Measurements from ENCODE around the gene PRR18.
"Not testable (repeated sequence)": the region's sequence is repeated elsewhere in the genome, so short reads cannot be mapped to it uniquely, and the experiment has no call there.

PRR18 gene, protein sequence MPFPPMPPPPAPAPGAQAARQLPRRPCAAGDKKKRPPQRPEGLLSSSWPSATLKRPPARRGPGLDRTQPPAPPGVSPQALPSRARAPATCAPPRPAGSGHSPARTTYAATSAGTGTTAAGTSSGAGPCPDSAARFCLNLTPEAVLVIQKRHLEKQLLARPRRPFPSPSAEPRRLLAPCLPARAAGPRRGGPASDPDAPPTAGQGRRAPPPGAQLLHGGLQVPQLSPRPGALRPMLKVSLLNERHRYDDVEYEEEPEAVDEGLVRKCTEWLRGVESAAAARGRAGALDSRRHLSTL

DNA sequence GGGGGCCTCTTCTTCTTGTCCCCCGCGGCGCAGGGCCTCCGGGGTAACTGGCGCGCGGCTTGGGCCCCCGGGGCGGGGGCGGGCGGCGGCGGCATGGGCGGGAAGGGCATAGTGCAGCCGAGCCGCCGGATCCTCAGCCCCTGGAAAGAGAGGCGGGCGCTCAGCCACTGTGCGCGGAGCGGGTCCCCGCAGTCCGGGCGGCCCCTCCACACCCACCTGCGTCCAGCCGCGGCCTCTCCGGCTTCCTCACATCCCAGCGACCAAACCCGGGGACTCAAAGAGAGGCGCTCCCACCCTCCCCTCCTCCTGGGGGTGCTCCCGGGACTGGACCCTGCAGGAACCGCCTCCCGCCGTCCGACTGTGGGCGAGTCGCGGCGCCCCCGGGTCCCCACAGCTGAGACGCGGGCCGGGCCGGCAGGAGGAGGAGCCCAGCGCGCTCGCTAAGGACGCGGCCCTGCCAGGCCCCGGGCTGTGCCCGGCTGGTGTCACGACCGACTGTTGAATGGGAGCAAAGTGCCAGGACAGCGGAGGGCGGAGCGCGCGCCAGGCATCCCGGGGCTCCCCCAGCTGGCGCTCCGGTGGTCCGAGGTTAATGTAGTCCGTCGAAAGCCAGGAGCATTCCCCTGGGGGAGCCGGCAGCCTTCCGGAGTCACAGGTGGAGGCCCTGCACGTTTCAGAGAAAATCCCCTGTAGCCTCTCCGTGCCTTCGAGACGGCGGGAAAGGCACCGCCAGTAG is at the start of gene PRR18:
TSS of gene PRR18 (minus strand) at position 360 of the 736 bp plus-strand sequence. CDS start at position 110, 250 bp downstream.
- no peak for DNase-seq

DNA sequence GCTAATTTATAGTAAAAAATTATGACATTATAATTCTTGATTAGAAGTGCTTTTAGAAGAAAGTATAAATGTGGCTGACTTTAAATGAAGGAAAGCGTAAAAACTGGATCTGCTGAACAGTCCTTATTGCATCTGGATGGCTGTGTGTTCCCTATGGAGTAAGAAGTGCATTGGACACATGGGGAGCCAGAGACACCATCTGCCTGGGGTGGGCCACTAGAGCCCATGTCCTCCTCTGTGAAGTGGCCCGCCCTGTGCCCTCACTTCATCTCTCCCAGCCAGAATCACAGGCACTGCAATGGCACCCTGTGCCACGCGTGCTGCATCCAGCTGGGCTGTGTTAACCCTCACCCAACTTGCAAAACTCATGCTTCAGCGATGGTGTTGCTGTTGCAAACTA is 47.4 kb upstream of the PRR18 start:
- no peak for DNase-seq

GRCh38 chr6:166354965-166355364 is 46.8 kb upstream of the PRR18 start:
- DNase-seq, result no peak

- DNase-seq, result no peak
Observed at GRCh38 chr6:166354143-166354542, 46.0 kb upstream of the PRR18 start.

- no peak for DNase-seq
Observed at GRCh38 chr6:166353507-166353906, 45.3 kb upstream of the PRR18 start.

DNA sequence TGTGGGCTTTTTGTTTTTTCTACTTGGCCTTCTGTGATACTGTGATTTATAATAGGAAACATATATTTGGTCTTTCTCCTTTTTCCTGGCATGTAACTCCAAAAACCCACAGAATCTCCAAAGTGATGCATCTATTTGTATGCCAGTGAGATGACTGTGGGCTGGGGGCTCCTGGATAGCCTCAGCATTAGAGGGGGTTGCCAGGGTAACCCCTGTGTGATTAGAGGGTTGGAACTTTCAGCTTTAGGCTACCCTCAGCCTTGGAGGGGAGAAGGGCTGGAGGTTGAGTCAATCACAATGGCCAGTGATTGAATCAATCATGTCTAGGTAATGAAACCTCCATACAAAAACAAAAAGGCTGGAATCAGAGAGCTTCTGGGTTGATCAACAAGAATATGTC is 44.7 kb upstream of the PRR18 start:
- no peak for DNase-seq

GRCh38 chr6:166351715-166352285 is 43.6 kb upstream of the PRR18 start:
- peak; percentile 59 to 90 for DNase-seq

- DNase-seq, result no peak
Observed at GRCh38 chr6:166348305-166348949, 40.2 kb upstream of the PRR18 start.

GRCh38 chr6:166346965-166347364 is 38.8 kb upstream of the PRR18 start:
- no peak for DNase-seq

DNA sequence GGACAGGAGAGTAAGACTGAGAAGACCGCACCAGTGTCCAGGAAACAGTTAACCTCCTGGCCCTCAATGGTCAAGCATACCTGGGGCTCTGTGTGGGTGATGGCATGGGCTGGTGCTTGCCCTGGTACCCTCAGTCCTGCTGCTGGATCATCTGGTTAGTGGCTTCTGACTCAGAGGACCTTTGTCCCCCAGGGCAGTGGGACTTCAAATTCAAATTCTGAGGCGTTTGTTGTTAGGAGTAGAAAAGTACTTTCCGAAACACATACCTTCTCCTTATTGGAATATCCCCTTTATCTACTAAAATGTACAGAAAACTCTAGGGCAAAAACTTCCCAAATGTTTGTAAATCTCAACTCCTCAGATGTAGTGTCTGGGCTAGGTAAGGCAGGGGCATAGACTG is 38.3 kb upstream of the PRR18 start:
- DNase-seq, result no peak

GRCh38 chr6:166345672-166346071 is 37.5 kb upstream of the PRR18 start:
- DNase-seq, result not testable (repeated sequence)

GRCh38 chr6:166344921-166345320 is 36.7 kb upstream of the PRR18 start:
- DNase-seq, result not testable (repeated sequence)

DNA sequence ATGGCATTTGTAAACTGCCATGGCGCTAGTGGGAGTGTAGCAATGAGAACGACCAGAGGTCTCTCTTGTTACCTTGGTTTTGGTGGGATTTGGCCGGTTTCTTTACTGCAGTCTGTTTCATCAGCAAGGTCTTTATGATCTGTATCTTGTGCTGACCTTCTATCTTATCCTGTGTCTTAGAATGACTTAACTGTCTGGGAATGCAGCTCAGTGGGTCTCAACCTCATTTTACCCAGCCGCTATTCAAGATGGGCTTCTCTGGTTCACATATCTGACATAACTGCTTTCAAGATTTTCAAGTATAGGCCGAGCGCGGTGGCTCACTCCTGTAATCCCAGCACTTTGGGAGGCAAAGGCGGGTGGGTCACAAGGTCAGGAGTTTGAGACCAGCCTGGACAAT is 36.0 kb upstream of the PRR18 start:
- DNase-seq, result no peak

DNA sequence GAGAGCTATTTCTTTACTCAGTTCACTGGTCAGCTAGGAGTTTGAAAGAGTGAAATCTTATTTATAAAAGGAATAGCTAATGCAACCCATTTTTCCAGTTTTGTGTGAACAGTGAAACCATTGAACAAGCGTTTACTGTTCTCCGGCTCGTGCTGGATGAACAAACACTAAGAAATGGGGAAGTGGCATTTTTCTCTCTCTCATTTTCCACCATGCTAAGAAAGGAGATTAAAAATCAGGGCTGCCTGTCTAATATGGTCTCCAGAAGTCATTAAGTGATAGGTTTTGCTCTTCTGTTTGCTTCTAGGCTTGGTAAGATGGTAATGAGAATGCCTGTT is 34.9 kb upstream of the PRR18 start:
- no peak for DNase-seq

DNA sequence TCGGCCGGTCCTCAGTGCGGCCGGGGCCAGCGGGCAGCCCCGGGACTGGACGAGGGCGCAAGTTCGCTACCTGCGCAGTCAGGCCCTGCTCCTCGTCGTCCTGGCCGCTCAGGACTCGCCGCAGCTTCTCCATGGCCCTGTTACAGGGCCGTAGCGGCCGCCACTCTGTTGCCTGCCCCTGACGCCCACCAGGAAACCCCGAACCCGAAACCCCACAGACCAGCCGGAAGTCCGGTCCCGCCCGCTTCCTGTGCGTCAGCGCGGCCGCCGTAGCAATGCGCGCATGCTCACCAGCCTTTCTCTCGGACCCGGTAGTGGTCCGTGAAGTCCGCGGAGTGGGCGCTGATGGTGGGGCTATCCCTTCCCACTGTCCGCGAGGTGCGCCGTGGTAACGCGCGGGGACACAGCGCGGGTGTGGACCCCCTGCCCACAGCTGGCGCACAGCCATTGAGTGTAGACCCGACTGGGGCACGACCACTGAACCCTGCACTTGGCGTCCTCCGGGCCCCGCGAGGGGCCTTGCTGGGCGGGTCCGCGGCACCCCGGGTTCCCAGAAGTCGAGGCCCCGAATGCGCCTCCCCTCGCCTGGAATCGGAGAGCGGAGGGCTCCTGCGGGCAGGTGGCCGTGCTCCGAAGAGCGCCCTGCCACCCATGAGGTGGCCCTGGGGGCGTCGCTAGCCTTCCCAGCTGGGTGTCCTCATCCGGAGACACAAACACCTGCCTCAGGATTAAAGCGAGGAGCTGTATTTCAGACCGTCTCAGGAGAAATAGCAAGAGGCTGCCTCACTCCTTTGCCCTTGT is 34.4 kb upstream of the PRR18 start, which contains the start of gene SFT2D1:
TSS of gene SFT2D1 (minus strand) at position 197 of the 801 bp plus-strand sequence. CDS start at position 133, 64 bp downstream.
- peak; percentile 50 to 58 for DNase-seq

DNA sequence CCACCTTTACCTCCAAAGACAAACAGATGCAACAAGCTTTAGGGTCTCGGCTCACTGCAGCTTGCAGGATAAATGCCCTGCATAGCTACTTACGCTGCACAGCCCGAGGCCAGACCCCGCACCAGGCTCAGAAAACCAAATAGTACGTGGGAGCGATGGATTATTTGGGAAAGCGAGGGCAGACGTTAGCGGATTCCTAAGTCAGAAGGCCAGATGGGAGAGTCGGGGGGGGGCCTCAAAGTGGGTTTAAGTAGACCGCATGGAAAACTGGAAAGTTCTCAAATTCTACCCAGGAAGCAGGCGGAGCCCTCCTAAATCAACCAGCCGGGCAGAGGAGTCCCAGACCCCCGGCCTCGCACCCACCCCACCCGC is 33.8 kb upstream of the PRR18 start:
- no peak for DNase-seq

- no peak for DNase-seq
Observed at GRCh38 chr6:166341464-166341863, 33.3 kb upstream of the PRR18 start.

DNA sequence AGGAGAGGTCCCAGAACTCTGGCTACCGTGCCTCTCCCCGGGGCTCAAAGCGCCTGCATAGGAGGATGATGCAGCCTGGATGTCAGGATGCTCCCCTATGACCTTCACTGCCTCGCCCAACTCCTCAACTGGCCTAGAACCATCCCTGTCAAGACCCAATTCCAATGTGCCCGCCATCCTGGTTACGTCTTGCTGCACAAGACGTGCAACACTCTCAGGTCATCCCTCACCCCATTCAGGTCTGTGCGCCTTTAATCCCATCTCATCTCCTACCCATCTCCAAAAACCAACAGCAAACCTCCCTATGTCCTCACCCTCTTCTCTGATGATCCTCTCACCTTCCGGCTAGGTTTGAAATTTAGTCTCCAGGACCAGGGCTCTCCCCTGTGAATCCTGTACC is 30.7 kb upstream of the PRR18 start:
- DNase-seq, result no peak

GRCh38 chr6:166336847-166337246 is 28.7 kb upstream of the PRR18 start:
- DNase-seq, result no peak

DNA sequence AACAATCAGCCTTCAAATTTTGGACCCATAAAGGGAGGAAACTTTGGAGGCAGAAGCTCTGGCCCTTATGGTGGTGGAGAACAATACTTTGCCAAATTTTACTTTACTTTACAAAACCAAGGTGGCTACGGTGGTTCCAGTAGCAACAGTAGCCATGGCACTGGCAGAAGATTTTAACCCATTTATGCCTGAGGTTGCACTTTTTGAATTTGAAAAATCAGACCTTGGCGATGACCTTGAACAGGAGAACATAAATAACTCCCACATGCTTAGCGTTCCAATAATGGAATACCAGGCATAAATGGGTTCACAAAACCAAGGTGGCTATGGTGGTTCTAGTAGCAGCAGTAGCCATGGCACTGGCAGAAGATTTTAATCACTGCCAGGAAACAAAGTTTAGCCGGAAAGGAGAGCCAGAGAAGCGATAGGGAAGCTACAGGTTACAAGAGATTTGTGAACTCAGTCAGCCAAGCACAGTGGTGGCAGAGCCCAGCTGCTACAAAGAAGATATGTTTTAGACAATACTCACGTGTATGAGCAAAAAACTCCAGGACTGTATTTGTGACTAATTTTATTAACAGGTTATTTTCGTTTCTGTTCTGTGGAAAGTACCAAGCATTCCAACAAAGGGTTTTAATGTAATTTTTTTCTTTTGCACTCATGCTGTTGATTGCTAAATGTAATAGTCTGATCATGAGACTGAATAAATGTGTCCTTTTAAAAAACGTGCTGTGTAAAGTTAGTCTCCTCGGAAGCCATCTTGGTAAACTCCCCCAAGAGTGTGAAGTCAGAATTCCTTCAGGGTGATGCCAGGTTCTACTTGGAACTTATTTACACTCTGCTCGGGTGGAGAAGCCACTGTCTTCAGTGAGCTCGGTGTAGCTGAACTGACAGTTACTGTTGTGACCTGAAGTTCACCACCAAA is 27.4 kb upstream of the PRR18 start:
- no peak for DNase-seq

- no peak for DNase-seq
Observed at GRCh38 chr6:166334878-166335277, 26.7 kb upstream of the PRR18 start.
